ENCODE measurements around the gene AXL. TPM values are rescaled to one million over a fixed set of nuclear protein-coding genes. Genes with fewer than 3 reads are reported as not detected.

The AXL gene
- total RNA-seq, 1 experiment from 2014 or later: 107 TPM

DNA sequence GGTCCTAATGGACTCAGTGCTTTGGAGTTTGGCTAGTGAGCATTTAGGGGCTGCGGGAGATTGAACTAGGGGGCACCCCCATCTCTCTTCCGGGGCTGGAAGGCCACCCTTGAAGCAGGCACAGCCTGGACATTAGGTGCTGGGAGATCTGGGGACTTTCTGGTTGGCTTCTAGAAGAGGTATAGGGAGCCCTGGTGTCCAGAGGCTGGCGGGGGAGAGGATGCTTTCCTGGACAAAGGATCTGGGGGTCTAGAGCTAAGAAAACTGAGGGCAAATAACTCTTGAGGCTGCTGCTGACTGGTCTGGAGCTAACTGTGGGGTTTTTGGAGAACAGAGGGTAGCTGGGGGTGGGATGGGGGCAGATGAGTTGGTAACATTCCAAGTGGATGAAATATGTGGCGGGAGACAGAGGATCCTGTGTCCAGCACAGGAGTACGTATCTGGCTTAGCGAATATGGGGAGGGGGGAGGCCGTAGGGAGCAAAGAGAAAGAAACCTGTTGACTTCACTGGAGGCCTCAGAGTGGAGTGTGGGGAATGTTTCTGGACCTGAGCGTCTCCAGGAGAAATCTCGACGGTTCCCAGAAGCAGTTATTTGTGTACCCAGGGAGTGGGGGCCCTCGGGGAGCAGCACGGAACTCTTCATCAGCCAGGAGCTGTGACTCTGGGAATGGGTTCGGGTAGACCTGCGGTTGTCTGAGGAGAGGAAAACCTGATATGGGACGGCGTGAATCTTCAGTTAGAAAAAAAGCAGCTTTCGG is 46.6 kb downstream of the AXL start:
- Mint-ChIP-seq H3K9me3 (ENCODE audit: low read depth, unreplicated experiment) (no peaks in the 10 kb centered on the region), H3K4me1 (ENCODE audit: low read depth, unreplicated experiment) (peaks cover 40% of the 10 kb centered on the region), H3K27me3 (ENCODE audit: unreplicated experiment) (peaks cover 12% of the 10 kb centered on the region), H3K36me3 (ENCODE audit: insufficient read depth, unreplicated experiment) (peaks cover 92% of the 10 kb centered on the region), H3K27ac (ENCODE audit: unreplicated experiment) (peak overlapping the region; percentile 100), H3K4me3 (ENCODE audit: low read depth, unreplicated experiment) (peak overlapping the region; percentile 95)
- CTCF ChIA-PET: interaction anchor here (0.6 to 1.4 kb wide), 4 partner anchors 23 to 113 kb away, joined by 4 to 10 read pairs (median 7); no protein-coding TSS in a partner anchor
- TF ChIP-seq, protein P1, sequence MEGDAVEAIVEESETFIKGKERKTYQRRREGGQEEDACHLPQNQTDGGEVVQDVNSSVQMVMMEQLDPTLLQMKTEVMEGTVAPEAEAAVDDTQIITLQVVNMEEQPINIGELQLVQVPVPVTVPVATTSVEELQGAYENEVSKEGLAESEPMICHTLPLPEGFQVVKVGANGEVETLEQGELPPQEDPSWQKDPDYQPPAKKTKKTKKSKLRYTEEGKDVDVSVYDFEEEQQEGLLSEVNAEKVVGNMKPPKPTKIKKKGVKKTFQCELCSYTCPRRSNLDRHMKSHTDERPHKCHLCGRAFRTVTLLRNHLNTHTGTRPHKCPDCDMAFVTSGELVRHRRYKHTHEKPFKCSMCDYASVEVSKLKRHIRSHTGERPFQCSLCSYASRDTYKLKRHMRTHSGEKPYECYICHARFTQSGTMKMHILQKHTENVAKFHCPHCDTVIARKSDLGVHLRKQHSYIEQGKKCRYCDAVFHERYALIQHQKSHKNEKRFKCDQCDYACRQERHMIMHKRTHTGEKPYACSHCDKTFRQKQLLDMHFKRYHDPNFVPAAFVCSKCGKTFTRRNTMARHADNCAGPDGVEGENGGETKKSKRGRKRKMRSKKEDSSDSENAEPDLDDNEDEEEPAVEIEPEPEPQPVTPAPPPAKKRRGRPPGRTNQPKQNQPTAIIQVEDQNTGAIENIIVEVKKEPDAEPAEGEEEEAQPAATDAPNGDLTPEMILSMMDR (IDR thresholded peaks at IDR 0.05; ENCODE audit: unreplicated experiment): no peak
- intact Hi-C loops (cut with micrococcal nuclease; ENCODE audit: unreplicated experiment): no loop called here
- peak; percentile 21 for DNase-seq
- BruUV-seq (replicated peaks): no TSS peak

DNA sequence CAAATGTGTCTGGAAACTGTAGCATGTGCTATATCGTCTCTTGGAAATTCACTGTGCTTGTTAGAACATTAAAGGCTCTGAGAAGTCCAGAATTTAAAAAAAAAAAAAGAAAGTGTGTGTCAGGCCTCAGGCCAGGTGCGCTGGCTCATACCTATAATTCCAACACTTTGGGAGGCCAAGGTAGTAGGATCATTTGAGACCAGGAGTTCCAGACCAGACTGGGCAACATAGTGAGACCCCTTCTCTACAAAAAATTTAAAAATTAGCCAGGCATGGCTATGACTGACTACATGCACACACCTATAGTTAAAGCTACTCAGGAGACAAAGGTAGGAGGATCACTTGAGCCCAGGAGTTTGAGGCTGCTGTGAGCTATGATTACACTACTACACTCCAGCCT is 50.0 kb downstream of the AXL start:
- Mint-ChIP-seq H3K4me1 (ENCODE audit: low read depth, unreplicated experiment) (peaks cover 28% of the 10 kb centered on the region), H3K27ac (ENCODE audit: unreplicated experiment) (no peak overlapping the region), H3K27me3 (ENCODE audit: unreplicated experiment) (peaks cover 5% of the 10 kb centered on the region), H3K36me3 (ENCODE audit: insufficient read depth, unreplicated experiment) (peaks cover 96% of the 10 kb centered on the region), H3K9me3 (ENCODE audit: low read depth, unreplicated experiment) (no peaks in the 10 kb centered on the region), H3K4me3 (ENCODE audit: low read depth, unreplicated experiment) (no peak overlapping the region)
- TF ChIP-seq, protein P1 (IDR thresholded peaks at IDR 0.05; ENCODE audit: unreplicated experiment): no peak
- TSS peak; percentile 6 for BruUV-seq (replicated peaks)
- CTCF ChIA-PET: interaction anchor here (0.6 kb wide), 1 partner anchor 65 kb away, joined by 3 read pairs; no protein-coding TSS in a partner anchor
- intact Hi-C loops (cut with micrococcal nuclease; ENCODE audit: unreplicated experiment): no loop called here
- DNase-seq: no peak

DNA sequence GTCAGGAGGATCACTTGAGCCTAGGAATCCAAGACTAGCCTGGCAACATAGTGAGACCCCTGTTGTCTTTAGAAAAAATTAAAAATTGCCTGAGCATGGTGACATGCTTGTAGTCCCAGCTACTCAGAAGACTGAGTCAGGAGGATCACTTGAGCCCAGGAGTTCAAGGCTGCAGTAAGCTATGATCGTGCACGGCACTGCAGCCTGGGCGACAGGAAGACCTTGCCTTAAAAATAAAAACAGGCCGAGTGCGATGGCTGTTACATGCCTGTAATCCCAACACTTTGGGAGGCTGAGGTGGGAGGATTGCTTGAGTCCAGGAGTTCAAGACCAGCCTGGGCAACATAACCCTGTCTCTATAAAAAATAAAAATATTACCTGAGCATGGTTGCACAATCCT is 50.5 kb downstream of the AXL start:
- Mint-ChIP-seq H3K9me3 (ENCODE audit: low read depth, unreplicated experiment) (no peaks in the 10 kb centered on the region), H3K36me3 (ENCODE audit: insufficient read depth, unreplicated experiment) (peaks cover 93% of the 10 kb centered on the region), H3K27me3 (ENCODE audit: unreplicated experiment) (no peaks in the 10 kb centered on the region), H3K4me3 (ENCODE audit: low read depth, unreplicated experiment) (no peak overlapping the region), H3K4me1 (ENCODE audit: low read depth, unreplicated experiment) (peaks cover 28% of the 10 kb centered on the region), H3K27ac (ENCODE audit: unreplicated experiment) (no peak overlapping the region)
- CTCF ChIA-PET: interaction anchor here (0.7 kb wide), 1 partner anchor 19 kb away, joined by 7 read pairs; no protein-coding TSS in a partner anchor
- no peak for DNase-seq
- TF ChIP-seq, protein P1 (IDR thresholded peaks at IDR 0.05; ENCODE audit: unreplicated experiment): no peak
- intact Hi-C loops (cut with micrococcal nuclease; ENCODE audit: unreplicated experiment): no loop called here
- no TSS peak for BruUV-seq (replicated peaks)

DNA sequence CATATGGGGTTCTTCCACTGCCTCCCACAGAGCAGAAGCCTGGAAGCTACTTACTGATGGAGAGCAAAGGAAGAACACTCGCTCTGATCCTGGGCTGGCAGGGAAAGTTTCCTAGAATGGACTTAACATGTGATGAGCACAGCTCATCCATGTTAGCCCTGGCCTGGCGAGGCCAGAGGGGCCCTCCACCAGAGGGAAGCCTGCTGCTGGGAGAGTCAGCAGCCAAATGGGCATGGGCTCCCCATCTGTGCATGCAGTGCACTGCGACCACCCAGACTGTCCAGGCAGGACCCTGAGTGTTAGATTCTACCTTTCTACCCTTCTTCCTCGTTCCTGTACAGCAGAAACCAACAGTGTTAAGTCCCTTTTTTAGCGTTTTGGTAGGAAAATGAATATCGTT is 54.1 kb downstream of the AXL start:
- H3K36me3 Mint-ChIP-seq (ENCODE audit: insufficient read depth, unreplicated experiment): peaks cover 93% of the 10 kb centered on the region
- no peaks in the 10 kb centered on the region for H3K27me3 Mint-ChIP-seq (ENCODE audit: unreplicated experiment)
- H3K4me1 Mint-ChIP-seq (ENCODE audit: low read depth, unreplicated experiment): no peaks in the 10 kb centered on the region
- CTCF ChIA-PET: no interaction called here
- BruUV-seq (replicated peaks): no TSS peak
- no peak overlapping the region for H3K27ac Mint-ChIP-seq (ENCODE audit: unreplicated experiment)
- intact Hi-C loops (cut with micrococcal nuclease; ENCODE audit: unreplicated experiment): no loop called here
- no peaks in the 10 kb centered on the region for H3K9me3 Mint-ChIP-seq (ENCODE audit: low read depth, unreplicated experiment)
- TF ChIP-seq, protein P1 (IDR thresholded peaks at IDR 0.05; ENCODE audit: unreplicated experiment): no peak
- H3K4me3 Mint-ChIP-seq (ENCODE audit: low read depth, unreplicated experiment): no peak overlapping the region
- no peak for DNase-seq
